Measurements from ENCODE around the gene LRWD1.
"Not testable (repeated sequence)": the region's sequence is repeated elsewhere in the genome, so short reads cannot be mapped to it uniquely, and the experiment has no call there.

DNA sequence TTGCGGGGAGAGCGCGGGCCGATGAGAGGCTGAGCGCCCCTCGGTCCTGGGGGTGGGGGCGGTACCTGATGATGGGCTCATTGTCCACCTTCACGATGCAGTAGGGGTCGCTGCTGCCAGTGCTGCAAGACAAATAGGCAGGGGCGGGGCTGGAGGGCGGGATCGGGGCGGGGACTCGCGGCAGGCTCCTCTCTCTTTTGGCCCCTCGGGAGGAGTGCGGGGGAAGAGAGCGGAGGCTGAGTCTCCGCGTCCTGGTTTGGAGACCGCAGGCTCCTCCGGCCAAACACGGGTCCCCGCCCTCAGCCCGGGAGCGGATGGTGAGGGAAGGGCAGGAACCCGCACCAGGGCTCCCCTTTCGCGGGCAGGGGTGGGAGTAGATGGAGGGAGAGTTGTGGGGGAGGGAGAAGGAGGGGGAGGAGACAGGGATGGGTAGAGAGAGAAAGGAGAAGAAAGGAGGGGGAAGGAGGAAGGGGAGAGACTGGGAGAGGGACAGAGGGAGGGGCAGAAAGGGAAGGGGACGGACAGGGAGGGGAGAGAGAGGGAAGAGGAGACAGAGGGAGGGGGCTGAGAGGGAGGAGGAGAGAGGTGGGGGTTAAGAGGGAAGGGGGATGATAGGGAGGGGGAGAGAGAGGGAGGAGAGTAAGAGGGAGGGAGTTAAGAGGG lies 47.2 kb downstream of the LRWD1 start:
- not testable (repeated sequence) for TF ChIP-seq CTCF, POLR2AphosphoS5, EP300, POLR2A (IDR thresholded peaks at IDR 0.05)

All from sigmoid colon (tissue), 4 donors.